Skin of body (tissue), 2 donors: ENCODE results near the gene CAMK4. TPM values are rescaled to one million over a fixed set of nuclear protein-coding genes. Genes with fewer than 3 reads are reported as not detected.
A peak's percentile ranks its signal among the peaks of the same experiment; 100 is the strongest.

Experiments
- DNase-seq: peaks from one replicate; lab custom pipeline; 2025; lab: John Stamatoyannopoulos, UW
- total RNA-seq: library from RNA; depleted of rRNA; stranded (reverse); fragments of >200 nt; gene quantifications from one replicate; pipeline ENCODE4 v1.2.3, GENCODE V29; 2014

The CAMK4 gene
- total RNA-seq, 1 donor from 2014 or later, result 6.0 TPM

GRCh38 chr5:111532886-111533582, 308.9 kb downstream of the CAMK4 start:
- no peak for DNase-seq

GRCh38 chr5:111535879-111536549, 311.8 kb downstream of the CAMK4 start:
- DNase-seq, result no peak

- DNase-seq, result peak; percentile 59
Observed at GRCh38 chr5:111537141-111538024, 313.2 kb downstream of the CAMK4 start.

Other genes with a start within 250 kb of the CAMK4 start
- gene TSLP, start 152.7 kb upstream of the CAMK4 start, total RNA-seq, result 0.59 TPM
- 33.7 TPM for gene WDR36, start 132.0 kb upstream of the CAMK4 start, total RNA-seq